Limb (tissue), 2 donors: ENCODE data around the gene MED27.
A peak's percentile ranks its signal among the peaks of the same experiment; 100 is the strongest.
"Not testable (repeated sequence)": the region's sequence is repeated elsewhere in the genome, so short reads cannot be mapped to it uniquely, and the experiment has no call there.

Source experiments
- DNase-seq, 2 donors: peaks; one replicate each; pipeline ENCODE4 v3.0.0-alpha.2; 2016; ENCODE audit errors: extremely low spot score in 2 of 2

Gene MED27

GRCh38 chr9:131926360-131926922, 153.2 kb downstream of the MED27 start:
- DNase-seq, result no peak

GRCh38 chr9:131925677-131926177, 153.9 kb downstream of the MED27 start:
- no peak for DNase-seq

- DNase-seq, result no peak
These were observed 155.9 kb downstream of the MED27 start for GRCh38 chr9:131923766-131924165.

GRCh38 chr9:131923132-131923671, 156.5 kb downstream of the MED27 start:
- no peak for DNase-seq

- not testable (repeated sequence) for DNase-seq
These were observed 158.0 kb downstream of the MED27 start for GRCh38 chr9:131921635-131922034.

GRCh38 chr9:131919216-131919615, 160.5 kb downstream of the MED27 start:
- no peak for DNase-seq

- DNase-seq, result no peak
These were observed 161.2 kb downstream of the MED27 start for GRCh38 chr9:131918481-131918880.

- DNase-seq, result no peak
These were observed 162.7 kb downstream of the MED27 start for GRCh38 chr9:131917009-131917408.

GRCh38 chr9:131915181-131915580, 164.5 kb downstream of the MED27 start:
- DNase-seq, result no peak

- DNase-seq, result no peak
These were observed 167.0 kb downstream of the MED27 start for GRCh38 chr9:131912671-131913070.

- no peak for DNase-seq
These were observed 167.6 kb downstream of the MED27 start for GRCh38 chr9:131912069-131912468.

GRCh38 chr9:131910572-131910971, 169.1 kb downstream of the MED27 start:
- DNase-seq, result no peak

- no peak for DNase-seq
These were observed 174.5 kb downstream of the MED27 start for GRCh38 chr9:131905144-131905543.

GRCh38 chr9:131899296-131900228, 180.1 kb downstream of the MED27 start:
- DNase-seq, result no peak

- no peak for DNase-seq
These were observed 186.7 kb downstream of the MED27 start for GRCh38 chr9:131892902-131893500.

- no peak for DNase-seq
These were observed 187.4 kb downstream of the MED27 start for GRCh38 chr9:131892162-131892707.

- no peak for DNase-seq
These were observed 188.1 kb downstream of the MED27 start for GRCh38 chr9:131891598-131891997.

GRCh38 chr9:131889437-131890251, 190.0 kb downstream of the MED27 start:
- DNase-seq, result no peak

- DNase-seq, result no peak
These were observed 190.7 kb downstream of the MED27 start for GRCh38 chr9:131888923-131889322.

GRCh38 chr9:131887680-131888079, 192.0 kb downstream of the MED27 start:
- DNase-seq, result no peak

GRCh38 chr9:131886826-131887225, 192.8 kb downstream of the MED27 start:
- DNase-seq, result peak in 1 of 2 donors; percentile 24
